Astrocyte (in vitro differentiated cells and primary cell): Measurements from ENCODE around the gene FCGR1A. TPM values are rescaled to one million over a fixed set of nuclear protein-coding genes. Genes with fewer than 3 reads are reported as not detected.
"Not testable (repeated sequence)": the region's sequence is repeated elsewhere in the genome, so short reads cannot be mapped to it uniquely, and the experiment has no call there.

Source experiments
- DNase-seq: peaks from one replicate; pipeline ENCODE4 v3.0.0-alpha.2; 2010; ENCODE audit warnings: low read depth
- FAIRE-seq: peaks from 2 replicates; lab custom pipeline; 2011; peaks lifted over from hg19 to GRCh38; lab: Jason Lieb, UNC
- H2AFZ ChIP-seq: 2 replicates; pipeline ENCODE4 v1.6.0; 2012; ENCODE audit warnings: low read depth, low read length, inconsistent platforms
- H3K27ac ChIP-seq: 2 replicates; pipeline ENCODE4 v1.5.1; 2011; ENCODE audit warnings: low read depth, low read length, inconsistent platforms
- H3K27me3 ChIP-seq: 2 replicates; pipeline ENCODE4 v1.6.0; 2011; ENCODE audit warnings: low read length, inconsistent platforms; ENCODE audit not compliant: insufficient read depth
- H3K36me3 ChIP-seq: 2 replicates; pipeline ENCODE4 v1.5.1; 2011; ENCODE audit warnings: low read length, inconsistent platforms; ENCODE audit not compliant: insufficient read depth
- H3K4me1 ChIP-seq: 2 replicates; pipeline ENCODE4 v1.5.1; 2011; ENCODE audit warnings: low read length, inconsistent platforms; ENCODE audit not compliant: insufficient read depth
- H3K4me2 ChIP-seq: 2 replicates; pipeline ENCODE4 v1.6.0; 2012; ENCODE audit warnings: low read length, inconsistent platforms
- H3K4me3 ChIP-seq: 2 replicates; pipeline ENCODE4 v1.5.1; 2011; ENCODE audit warnings: low read depth, mild to moderate bottlenecking, low read length, inconsistent platforms; ENCODE audit not compliant: insufficient read depth
- H3K79me2 ChIP-seq: 2 replicates; pipeline ENCODE4 v1.6.0; 2012; ENCODE audit warnings: mild to moderate bottlenecking, low read length, inconsistent platforms; ENCODE audit not compliant: insufficient read depth
- H3K9ac ChIP-seq: 2 replicates; pipeline ENCODE4 v1.6.0; 2012; ENCODE audit warnings: mild to moderate bottlenecking, low read length, inconsistent platforms
- H3K9me3 ChIP-seq: 2 replicates; pipeline ENCODE4 v1.5.1; 2012; ENCODE audit warnings: low read depth, mild to moderate bottlenecking, low read length, inconsistent platforms; ENCODE audit not compliant: insufficient read depth
- H4K20me1 ChIP-seq: 2 replicates; pipeline ENCODE4 v1.6.0; 2012; ENCODE audit warnings: low read length, inconsistent platforms; ENCODE audit not compliant: insufficient read depth
- H3K27ac Mint-ChIP-seq: one replicate; pipeline ENCODE4 v1.8.0; 2021; ENCODE audit warnings: mild to moderate bottlenecking, mixed read lengths; ENCODE audit not compliant: unreplicated experiment
- H3K27me3 Mint-ChIP-seq: one replicate; pipeline ENCODE4 v1.8.0; 2021; ENCODE audit warnings: low read depth, mixed read lengths; ENCODE audit not compliant: unreplicated experiment
- H3K36me3 Mint-ChIP-seq: one replicate; pipeline ENCODE4 v1.8.0; 2021; ENCODE audit warnings: low read depth, mixed read lengths; ENCODE audit not compliant: unreplicated experiment
- H3K4me1 Mint-ChIP-seq: one replicate; pipeline ENCODE4 v1.8.0; 2021; ENCODE audit warnings: low read depth, mixed read lengths; ENCODE audit not compliant: unreplicated experiment
- H3K4me3 Mint-ChIP-seq: one replicate; pipeline ENCODE4 v1.8.0; 2021; ENCODE audit warnings: mild to moderate bottlenecking, moderate library complexity, mixed read lengths; ENCODE audit not compliant: unreplicated experiment
- H3K9me3 Mint-ChIP-seq: one replicate; pipeline ENCODE4 v1.8.0; 2021; ENCODE audit warnings: mild to moderate bottlenecking, mixed read lengths; ENCODE audit not compliant: unreplicated experiment
- total RNA-seq: library from RNA; stranded (reverse); gene quantifications from 2 replicates; pipeline ENCODE4 v1.2.1, GENCODE V29; 2021

Gene FCGR1A
- total RNA-seq, 1 donor from 2014 or later: not detected

DNA sequence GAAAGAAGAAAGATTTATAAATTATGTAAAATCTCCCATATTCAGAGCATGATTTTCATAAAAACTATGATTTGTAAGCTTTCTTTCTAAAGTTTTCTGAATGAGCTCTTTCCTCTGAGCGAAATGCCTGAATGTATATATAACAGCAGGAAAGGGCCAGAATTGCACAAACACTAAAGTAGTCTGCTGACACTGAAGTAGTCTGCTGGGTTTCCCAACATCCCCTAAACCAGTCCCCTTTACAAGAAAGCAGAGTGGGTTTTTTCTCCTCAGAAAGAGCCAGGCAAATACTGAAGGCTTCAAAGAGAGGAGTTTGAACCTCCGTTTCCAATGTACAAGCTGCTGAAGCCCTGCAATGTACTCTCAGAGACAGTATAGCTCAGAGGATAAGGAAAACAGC is 795 bp downstream of the FCGR1A start:
- not testable (repeated sequence) for H3K27ac Mint-ChIP-seq, H3K9me3 ChIP-seq, DNase-seq, H3K36me3 Mint-ChIP-seq, H3K4me1 Mint-ChIP-seq, H3K36me3 ChIP-seq, H3K4me1 ChIP-seq, H3K79me2 ChIP-seq, FAIRE-seq, H4K20me1 ChIP-seq, H3K4me3 ChIP-seq, H2AFZ ChIP-seq, H3K27me3 Mint-ChIP-seq, H3K27ac ChIP-seq, H3K9me3 Mint-ChIP-seq, H3K9ac ChIP-seq, H3K4me3 Mint-ChIP-seq, H3K4me2 ChIP-seq, H3K27me3 ChIP-seq

DNA sequence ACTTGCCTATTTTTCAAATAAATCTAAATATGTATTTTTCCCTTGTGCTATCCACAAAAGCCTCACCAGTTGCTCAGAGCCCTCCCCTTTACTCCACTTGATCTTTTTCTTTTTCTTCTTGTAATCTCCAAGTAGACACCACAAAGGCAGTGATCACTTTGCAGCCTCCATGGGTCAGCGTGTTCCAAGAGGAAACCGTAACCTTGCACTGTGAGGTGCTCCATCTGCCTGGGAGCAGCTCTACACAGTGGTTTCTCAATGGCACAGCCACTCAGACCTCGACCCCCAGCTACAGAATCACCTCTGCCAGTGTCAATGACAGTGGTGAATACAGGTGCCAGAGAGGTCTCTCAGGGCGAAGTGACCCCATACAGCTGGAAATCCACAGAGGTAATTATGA is 1.4 kb downstream of the FCGR1A start:
- H3K4me3 ChIP-seq, H3K27me3 Mint-ChIP-seq, H3K4me1 Mint-ChIP-seq, FAIRE-seq, H3K9ac ChIP-seq, DNase-seq, H3K4me1 ChIP-seq, H4K20me1 ChIP-seq, H3K4me2 ChIP-seq, H3K36me3 ChIP-seq, H3K4me3 Mint-ChIP-seq, H3K27ac ChIP-seq, H3K9me3 Mint-ChIP-seq, H3K36me3 Mint-ChIP-seq, H3K27me3 ChIP-seq, H3K9me3 ChIP-seq, H3K79me2 ChIP-seq, H3K27ac Mint-ChIP-seq, H2AFZ ChIP-seq: not testable (repeated sequence)

DNA sequence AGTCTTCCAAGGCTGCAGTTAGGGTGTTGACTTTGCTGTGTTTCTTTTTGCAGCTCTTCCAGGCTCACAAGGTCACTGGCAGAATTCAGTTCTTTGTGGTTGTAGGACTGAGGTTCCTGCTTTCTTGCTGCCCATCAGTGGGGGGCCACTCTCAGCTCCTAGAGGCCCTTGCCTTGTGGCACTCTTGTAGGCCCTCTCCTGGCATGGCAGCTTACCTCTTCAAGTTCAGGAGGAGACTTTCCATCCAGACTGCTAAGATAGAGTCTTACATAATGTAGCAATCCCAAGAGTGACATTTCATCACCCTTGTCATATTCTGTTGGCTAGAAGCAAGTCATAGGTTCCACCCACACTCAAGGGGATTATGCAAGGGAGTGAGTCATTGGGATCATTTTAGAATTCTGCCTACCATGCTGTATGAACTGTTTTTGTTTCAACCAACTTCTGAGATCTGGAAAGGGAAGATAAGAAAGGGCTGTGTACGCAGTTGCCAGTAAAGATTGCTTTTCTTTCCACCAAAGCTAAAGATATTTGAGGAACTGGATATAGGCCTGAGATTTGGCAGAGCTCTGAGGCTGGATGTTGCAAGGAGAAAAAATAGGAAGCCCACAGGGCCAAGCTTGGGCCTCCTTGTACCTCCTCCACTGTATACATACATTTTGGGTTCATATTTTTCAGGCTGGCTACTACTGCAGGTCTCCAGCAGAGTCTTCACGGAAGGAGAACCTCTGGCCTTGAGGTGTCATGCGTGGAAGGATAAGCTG is 5.4 kb downstream of the FCGR1A start:
- not testable (repeated sequence) for H3K79me2 ChIP-seq, H3K36me3 Mint-ChIP-seq, H3K27ac Mint-ChIP-seq, FAIRE-seq, H3K9me3 Mint-ChIP-seq, H3K27me3 ChIP-seq, H3K9me3 ChIP-seq, H3K4me3 Mint-ChIP-seq, H3K27me3 Mint-ChIP-seq, H4K20me1 ChIP-seq, H3K4me1 Mint-ChIP-seq, H3K36me3 ChIP-seq, H3K4me3 ChIP-seq, DNase-seq, H3K4me2 ChIP-seq, H2AFZ ChIP-seq, H3K27ac ChIP-seq, H3K9ac ChIP-seq, H3K4me1 ChIP-seq

DNA sequence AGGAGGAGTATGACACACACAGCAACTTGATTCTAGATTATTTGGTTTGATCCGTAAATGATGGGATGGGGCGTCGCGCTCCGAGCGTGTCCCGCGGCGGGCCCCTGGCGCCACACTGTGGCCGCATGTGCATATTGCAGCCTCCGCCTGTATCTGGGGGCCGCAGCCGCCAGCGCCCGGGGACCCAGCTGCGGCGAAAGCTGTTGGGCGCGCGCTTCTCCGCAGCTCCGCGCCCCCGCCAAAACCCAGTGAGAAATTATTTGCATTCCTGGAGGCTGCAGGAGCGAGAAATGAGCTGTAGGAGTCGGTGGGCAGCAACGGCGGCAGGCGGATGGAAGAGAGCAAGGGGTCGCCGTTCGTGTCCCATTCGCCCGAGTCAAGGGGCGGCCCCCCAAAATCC is 10.0 kb downstream of the FCGR1A start:
- not testable (repeated sequence) for H3K4me1 Mint-ChIP-seq, H3K27ac ChIP-seq, H3K27ac Mint-ChIP-seq, H2AFZ ChIP-seq, H3K79me2 ChIP-seq, FAIRE-seq, H3K27me3 Mint-ChIP-seq, H3K9me3 Mint-ChIP-seq, H3K27me3 ChIP-seq, H3K36me3 Mint-ChIP-seq, H3K36me3 ChIP-seq, H3K9me3 ChIP-seq, H4K20me1 ChIP-seq, H3K4me1 ChIP-seq
- H3K4me3 ChIP-seq: peak overlapping the region; percentile 48
- peak overlapping the region; percentile 80 for H3K4me2 ChIP-seq
- H3K9ac ChIP-seq: peak overlapping the region; percentile 70
- peak overlapping the region; percentile 70 for H3K4me3 Mint-ChIP-seq
- peak; percentile 6 for DNase-seq

DNA sequence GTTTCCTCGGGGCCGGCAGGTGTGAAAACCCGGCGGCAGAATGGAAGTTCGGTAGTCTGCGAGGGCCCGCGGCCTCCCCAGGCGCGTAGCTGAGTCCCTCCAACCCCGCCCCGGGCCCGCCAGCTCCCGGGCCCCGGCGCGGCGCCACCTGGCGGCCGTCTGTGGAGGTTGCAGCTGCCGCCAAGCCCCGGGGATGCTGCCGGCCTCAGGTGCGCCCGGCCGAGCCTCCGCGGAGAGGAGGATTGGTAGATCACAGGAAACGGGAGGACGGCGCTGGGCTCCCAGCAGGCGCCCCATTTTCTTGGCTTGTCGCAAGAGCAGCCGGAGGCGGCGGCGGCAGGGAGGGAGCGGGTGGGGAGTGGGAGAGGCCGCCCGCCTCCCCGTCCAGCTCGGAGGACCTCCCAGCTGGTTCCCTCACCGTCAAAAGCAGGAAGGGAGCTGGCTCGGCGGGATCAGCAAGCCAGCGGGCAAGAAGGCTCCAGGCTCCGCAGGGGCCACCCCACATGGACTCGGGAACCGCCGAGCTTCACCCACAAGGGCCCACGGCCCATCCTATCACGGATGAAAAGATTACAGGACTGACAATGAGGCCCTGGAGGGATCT is 10.5 kb downstream of the FCGR1A start:
- not testable (repeated sequence) for H3K79me2 ChIP-seq, H3K27me3 ChIP-seq, H3K36me3 Mint-ChIP-seq, H3K4me3 Mint-ChIP-seq, H3K27me3 Mint-ChIP-seq, H3K9me3 ChIP-seq, H3K9me3 Mint-ChIP-seq, H3K27ac ChIP-seq, H3K4me1 Mint-ChIP-seq, H4K20me1 ChIP-seq, H3K27ac Mint-ChIP-seq, H3K4me1 ChIP-seq, H3K36me3 ChIP-seq, H2AFZ ChIP-seq, FAIRE-seq
- Histone ChIP-seq H3K9ac (peak overlapping the region; percentile 70), H3K4me3 (peak overlapping the region; percentile 48), H3K4me2 (peak overlapping the region; percentile 80)
- peak; percentile 0 for DNase-seq

DNA sequence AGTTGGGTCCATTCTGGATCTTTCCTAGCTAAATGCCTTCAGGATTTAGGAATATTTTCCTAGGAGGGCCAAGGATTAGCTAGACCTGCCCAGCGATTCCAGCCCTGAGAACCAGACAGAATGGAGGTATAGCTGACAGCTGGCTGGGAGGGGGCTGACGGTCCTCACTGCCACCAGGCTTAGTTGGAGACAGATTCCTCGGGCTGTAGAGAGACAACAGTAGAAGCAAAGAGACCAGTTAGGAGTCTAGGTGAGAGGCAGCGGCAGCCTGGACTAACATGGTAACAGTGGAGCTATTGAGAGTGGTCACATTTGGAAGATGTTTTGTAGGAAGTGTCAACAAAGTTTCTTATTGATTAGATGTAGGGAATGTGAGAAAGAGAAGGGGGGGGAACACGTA is 11.4 kb downstream of the FCGR1A start:
- not testable (repeated sequence) for H3K4me3 ChIP-seq, H3K9me3 ChIP-seq, H3K79me2 ChIP-seq, H3K27ac Mint-ChIP-seq, H3K36me3 ChIP-seq, H3K9me3 Mint-ChIP-seq, H3K4me2 ChIP-seq, DNase-seq, FAIRE-seq, H3K9ac ChIP-seq, H4K20me1 ChIP-seq, H3K4me1 ChIP-seq, H2AFZ ChIP-seq, H3K27me3 ChIP-seq, H3K36me3 Mint-ChIP-seq, H3K4me3 Mint-ChIP-seq, H3K27me3 Mint-ChIP-seq, H3K4me1 Mint-ChIP-seq, H3K27ac ChIP-seq
